Prostate gland (tissue), 2 donors: Measurements from ENCODE around the gene PRSS27. TPM values are rescaled to one million over a fixed set of nuclear protein-coding genes. Genes with fewer than 3 reads are reported as not detected.

ENCODE experiments used
- DNase-seq: peaks from one replicate; pipeline ENCODE4 v3.0.0-alpha.2; 2019; ENCODE audit warnings: low spot score
- H3K27ac ChIP-seq, 2 donors: fragments of 200-600 bp; sonication (generic); 2 replicates each; pipeline ENCODE4 v1.5.1; 2017 to 2019
- H3K27me3 ChIP-seq: fragments of 200-600 bp; sonication (generic); replicated peaks from 2 replicates; pipeline ENCODE4 v1.5.1; 2019; ENCODE audit not compliant: insufficient read depth
- H3K36me3 ChIP-seq, 2 donors: fragments of 200-600 bp; sonication (generic); 1 replicate in 1 of 2; 2 replicates in 1 of 2; pipeline versions ENCODE4 v1.5.1 to v1.8.1; 2017 to 2019
- H3K4me1 ChIP-seq: fragments of 200-600 bp; sonication (generic); replicated peaks from 2 replicates; pipeline ENCODE4 v1.5.1; 2019
- H3K4me3 ChIP-seq, 2 donors: fragments of 200-600 bp; sonication (generic); 2 replicates each; pipeline ENCODE4 v1.5.1; 2017 to 2019
- H3K9me3 ChIP-seq: fragments of 200-600 bp; sonication (generic); 2 replicates; pipeline ENCODE4 v1.5.1; 2017
- CTCF ChIP-seq, 4 experiments: fragments of 200-600 bp in 2 of 4; fragments of 450-650 bp in 2 of 4; sonication (generic) in 2 of 4; IDR thresholded peaks; 1 replicate in 3 of 4; 2 replicates in 1 of 4; pipeline ENCODE4 v1.5.1; 2016 to 2019; ENCODE audit warnings: antibody characterized with exemption in 4 of 4, mild to moderate bottlenecking in 2 of 4, moderate library complexity in 2 of 4
- POLR2A ChIP-seq: fragments of 450-650 bp; IDR thresholded peaks from one replicate; pipeline ENCODE4 v1.6.1; 2016; ENCODE audit warnings: antibody characterized with exemption, mild to moderate bottlenecking
- POLR2AphosphoS5 ChIP-seq: sonication (generic); formaldehyde crosslinking; IDR thresholded peaks from one replicate; pipeline ENCODE4 v1.6.1; 2017; ENCODE audit warnings: antibody characterized with exemption
- WGBS: methylation state at CpG from one replicate; pipeline ENCODE4 v1.1.5; 2018; 5-methylcytosine and 5-hydroxymethylcytosine counted together
- intact Hi-C: fragments of 100-400 bp; cut with DNase I; formaldehyde crosslinking; loops from one replicate; pipeline ENCODE4 v1.14.2; 2022
- total RNA-seq, 2 donors: library from RNA; depleted of rRNA; stranded (reverse); fragments of >200 nt; gene quantifications; one replicate each; pipeline ENCODE4 v1.1.0, GENCODE V29; 2016

The PRSS27 gene
- total RNA-seq, 2 donors from 2014 or later = 1.9 to 6.9 TPM

GRCh38 chr16:2748757-2749455, 28.9 kb upstream of the PRSS27 start:
- peaks cover 3% of the 10 kb centered on the region for H3K4me1 ChIP-seq
- no peak overlapping the region for H3K27ac ChIP-seq
- DNase-seq = no peak
- H3K9me3 ChIP-seq = no peaks in the 10 kb centered on the region
- H3K4me3 ChIP-seq = no peak overlapping the region
- TF ChIP-seq POLR2AphosphoS5 = no peak
- TF ChIP-seq CTCF (IDR thresholded peaks at IDR 0.05) = no peak
- no peak for TF ChIP-seq POLR2A
- H3K27me3 ChIP-seq = no peaks in the 10 kb centered on the region
- intact Hi-C loops = no loop called here
- no peaks in the 10 kb centered on the region for H3K36me3 ChIP-seq
- WGBS = 85% methylated on average over 7 of the region's 7 CpGs

GRCh38 chr16:2745961-2746360, 25.9 kb upstream of the PRSS27 start:
- 80% methylated on average over 9 of the region's 9 CpGs for whole genome bisulfite sequencing
- H3K4me1 ChIP-seq = no peaks in the 10 kb centered on the region

GRCh38 chr16:2745116-2745890, 25.3 kb upstream of the PRSS27 start:
- no peak overlapping the region for H3K27ac ChIP-seq
- intact Hi-C loops = no loop called here

More at GRCh38 chr16:2745961-2746360, 25.9 kb upstream of the PRSS27 start:
- H3K27me3 ChIP-seq = no peaks in the 10 kb centered on the region
- H3K36me3 ChIP-seq = no peaks in the 10 kb centered on the region
- TF ChIP-seq POLR2A = no peak
- no peak for TF ChIP-seq CTCF (IDR thresholded peaks at IDR 0.05)
- no peak for TF ChIP-seq POLR2AphosphoS5
- H3K9me3 ChIP-seq = no peaks in the 10 kb centered on the region
- no peak overlapping the region for H3K27ac ChIP-seq
- DNase-seq = no peak
- intact Hi-C loops = no loop called here
- H3K4me3 ChIP-seq = no peak overlapping the region

GRCh38 chr16:2744711-2745110, 24.7 kb upstream of the PRSS27 start:
- Histone ChIP-seq H3K9me3 (no peaks in the 10 kb centered on the region), H3K4me3 (no peak overlapping the region), H3K27ac (no peak overlapping the region), H3K27me3 (no peaks in the 10 kb centered on the region), H3K4me1 (no peaks in the 10 kb centered on the region), H3K36me3 (no peaks in the 10 kb centered on the region)
- DNase-seq = no peak
- no peak for TF ChIP-seq POLR2AphosphoS5
- TF ChIP-seq POLR2A = no peak
- TF ChIP-seq CTCF (IDR thresholded peaks at IDR 0.05) = no peak
- 84% methylated on average over 6 of the region's 6 CpGs for WGBS
- intact Hi-C loops = no loop called here

More at GRCh38 chr16:2745116-2745890, 25.3 kb upstream of the PRSS27 start:
- DNase-seq = no peak
- Histone ChIP-seq H3K4me1 (no peaks in the 10 kb centered on the region), H3K36me3 (no peaks in the 10 kb centered on the region), H3K4me3 (no peak overlapping the region), H3K9me3 (no peaks in the 10 kb centered on the region), H3K27me3 (no peaks in the 10 kb centered on the region)
- 75% methylated on average over 15 of the region's 15 CpGs for WGBS
- TF ChIP-seq POLR2AphosphoS5 (no peak), POLR2A (no peak), CTCF (IDR thresholded peaks at IDR 0.05) (no peak)
